Measurements from ENCODE around the gene C1orf52. TPM values are rescaled to one million over a fixed set of nuclear protein-coding genes. Genes with fewer than 3 reads are reported as not detected.

C1orf52 gene
- total and polyA plus RNA-seq, 2 of the 13 experiments (the other 11 are each of a cell fraction or from before 2014, with no cell fraction given), result 19.4 to 27.4 TPM

DNA sequence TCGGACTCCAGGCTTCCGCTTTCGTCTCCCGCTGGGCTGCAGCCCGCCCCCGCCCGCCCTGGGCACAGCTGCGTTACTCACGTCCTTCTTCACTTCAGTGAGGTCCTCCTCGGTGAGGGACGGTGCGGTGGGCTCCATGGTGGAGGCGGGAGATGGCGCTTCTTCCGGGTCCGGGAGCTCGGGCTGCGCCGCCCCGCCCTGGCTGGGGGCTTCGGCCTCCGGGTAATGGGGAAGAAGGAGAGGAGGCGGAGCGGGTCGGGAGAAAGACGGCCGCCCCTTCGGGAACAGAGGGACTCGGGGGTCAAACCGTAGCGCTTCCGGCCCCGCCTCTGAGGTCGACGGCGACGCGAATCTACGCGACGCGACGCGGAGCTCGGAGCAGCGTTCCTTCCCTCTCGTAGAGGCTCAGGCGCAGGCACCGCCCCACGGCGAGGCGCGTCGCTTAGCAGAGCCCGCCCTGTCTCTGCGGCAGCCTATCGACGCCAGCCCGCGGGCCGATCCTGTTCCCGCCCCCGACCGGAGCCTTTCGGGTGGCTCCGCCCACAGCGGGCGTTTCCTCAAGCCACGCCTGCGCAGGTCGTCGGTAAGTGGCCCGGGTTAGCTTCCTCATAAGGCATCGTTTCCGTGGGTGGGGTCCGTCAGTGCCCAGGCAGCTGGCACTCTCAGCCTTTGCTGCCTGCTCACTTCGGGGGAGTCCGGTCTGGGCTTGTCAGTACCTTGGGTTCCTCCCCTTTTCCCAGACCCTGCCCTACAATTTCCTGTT is 16.9 kb upstream of the C1orf52 start, which contains the start of gene BCL10 (continued):
- TF ChIP-seq ARID4A (CRISPR knock-in tag; IDR thresholded peaks at IDR 0.05; ENCODE audit: borderline replicate concordance) (peak; percentile 93), ZNF749 (CRISPR knock-in tag; IDR thresholded peaks at IDR 0.05; ENCODE audit: borderline replicate concordance) (no peak), HMG20B (CRISPR knock-in tag; conservative IDR thresholded peaks at IDR 0.05) (no peak), ARHGAP35 (CRISPR knock-in tag; IDR thresholded peaks at IDR 0.05; ENCODE audit: borderline replicate concordance) (no peak; the same call in 1 of the 2 replicates), USF2 (IDR thresholded peaks at IDR 0.05; ENCODE audit: low read depth, low read length) (no peak), USF2 (CRISPR knock-in tag; IDR thresholded peaks at IDR 0.05; ENCODE audit: borderline replicate concordance) (peak; percentile 91; the same call in 1 of the 2 replicates), ZNF652 (CRISPR knock-in tag; IDR thresholded peaks at IDR 0.05; ENCODE audit: borderline replicate concordance, low read depth) (no peak), ELF3 (CRISPR knock-in tag; IDR thresholded peaks at IDR 0.05) (peak; percentile 80), RARA (CRISPR knock-in tag; IDR thresholded peaks at IDR 0.05) (peak; percentile 11; the same call in 1 of the 2 replicates), KMT2A (CRISPR knock-in tag; IDR thresholded peaks at IDR 0.05) (peak; percentile 52; the same call in 1 of the 2 replicates), ZBTB8A (CRISPR knock-in tag; IDR thresholded peaks at IDR 0.05; ENCODE audit: borderline replicate concordance, low read depth) (no peak), HIC2 (CRISPR knock-in tag; IDR thresholded peaks at IDR 0.05; ENCODE audit: low read depth) (peak; percentile 87), ZNF563 (CRISPR knock-in tag; IDR thresholded peaks at IDR 0.05) (no peak), KDM4B (CRISPR knock-in tag; IDR thresholded peaks at IDR 0.05) (0 out of 2 replicates have a peak, but pooled peaks have one; percentile 50), ZFP82 (CRISPR knock-in tag; IDR thresholded peaks at IDR 0.05; ENCODE audit: borderline replicate concordance) (no peak)
- TF ChIP-seq, protein P1, sequence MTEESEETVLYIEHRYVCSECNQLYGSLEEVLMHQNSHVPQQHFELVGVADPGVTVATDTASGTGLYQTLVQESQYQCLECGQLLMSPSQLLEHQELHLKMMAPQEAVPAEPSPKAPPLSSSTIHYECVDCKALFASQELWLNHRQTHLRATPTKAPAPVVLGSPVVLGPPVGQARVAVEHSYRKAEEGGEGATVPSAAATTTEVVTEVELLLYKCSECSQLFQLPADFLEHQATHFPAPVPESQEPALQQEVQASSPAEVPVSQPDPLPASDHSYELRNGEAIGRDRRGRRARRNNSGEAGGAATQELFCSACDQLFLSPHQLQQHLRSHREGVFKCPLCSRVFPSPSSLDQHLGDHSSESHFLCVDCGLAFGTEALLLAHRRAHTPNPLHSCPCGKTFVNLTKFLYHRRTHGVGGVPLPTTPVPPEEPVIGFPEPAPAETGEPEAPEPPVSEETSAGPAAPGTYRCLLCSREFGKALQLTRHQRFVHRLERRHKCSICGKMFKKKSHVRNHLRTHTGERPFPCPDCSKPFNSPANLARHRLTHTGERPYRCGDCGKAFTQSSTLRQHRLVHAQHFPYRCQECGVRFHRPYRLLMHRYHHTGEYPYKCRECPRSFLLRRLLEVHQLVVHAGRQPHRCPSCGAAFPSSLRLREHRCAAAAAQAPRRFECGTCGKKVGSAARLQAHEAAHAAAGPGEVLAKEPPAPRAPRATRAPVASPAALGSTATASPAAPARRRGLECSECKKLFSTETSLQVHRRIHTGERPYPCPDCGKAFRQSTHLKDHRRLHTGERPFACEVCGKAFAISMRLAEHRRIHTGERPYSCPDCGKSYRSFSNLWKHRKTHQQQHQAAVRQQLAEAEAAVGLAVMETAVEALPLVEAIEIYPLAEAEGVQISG (CRISPR knock-in tag; IDR thresholded peaks at IDR 0.05), result peak; percentile 83
- TF ChIP-seq, protein P2, sequence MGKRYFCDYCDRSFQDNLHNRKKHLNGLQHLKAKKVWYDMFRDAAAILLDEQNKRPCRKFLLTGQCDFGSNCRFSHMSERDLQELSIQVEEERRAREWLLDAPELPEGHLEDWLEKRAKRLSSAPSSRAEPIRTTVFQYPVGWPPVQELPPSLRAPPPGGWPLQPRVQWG (CRISPR knock-in tag; IDR thresholded peaks at IDR 0.05; ENCODE audit: borderline replicate concordance, low read depth), result no peak

All from HepG2 (cell line).